H1 (cell line): ENCODE data around the gene MASTL. TPM values are rescaled to one million over a fixed set of nuclear protein-coding genes. Genes with fewer than 3 reads are reported as not detected.

Experiments used
- CTCF ChIA-PET: fragments of 300-600 bp; sonication (Branson Sonifier 250); formaldehyde crosslinking; loops from one replicate; lab custom pipeline; 2021; ENCODE audit not compliant: partially characterized antibody; lab: Charles Lee
- POLR2A ChIA-PET: fragments of 300-600 bp; sonication (Branson Sonifier 250); formaldehyde crosslinking; loops from one replicate; lab custom pipeline; 2021; ENCODE audit warnings: inconsistent platforms; ENCODE audit not compliant: partially characterized antibody; lab: Charles Lee
- DNase-seq, 2 experiments: peaks; one replicate each; pipeline versions ENCODE4 v3.0.0 to v3.0.0-alpha.2; 2010 to 2022; ENCODE audit warnings: low spot score in 2 of 2, low read depth in 1 of 2, mixed read lengths in 1 of 2
- FAIRE-seq: peaks from 2 replicates; lab custom pipeline; 2011; peaks lifted over from hg19 to GRCh38; lab: Jason Lieb, UNC
- H2AFZ ChIP-seq: 2 replicates; pipeline ENCODE4 v1.8.1; 2012; ENCODE audit warnings: low read length, inconsistent platforms
- H2AK5ac ChIP-seq: 2 replicates; pipeline ENCODE4 v1.6.1; 2013; ENCODE audit warnings: low read depth, low read length
- H2BK120ac ChIP-seq: replicated peaks from 2 replicates; pipeline ENCODE3; 2013; ENCODE audit warnings: low read depth, low read length, inconsistent platforms
- H2BK12ac ChIP-seq: 2 replicates; pipeline ENCODE4 v1.6.1; 2013; ENCODE audit warnings: low read depth, low read length
- H2BK15ac ChIP-seq: 2 replicates; pipeline ENCODE4 v1.6.1; 2013; ENCODE audit warnings: low read length
- H2BK20ac ChIP-seq: 2 replicates; pipeline ENCODE4 v1.6.1; 2013; ENCODE audit warnings: low read length
- H2BK5ac ChIP-seq: 2 replicates; pipeline ENCODE4 v1.6.1; 2013; ENCODE audit warnings: low read depth, low read length
- H3K14ac ChIP-seq: 2 replicates; pipeline ENCODE4 v1.6.1; 2013; ENCODE audit warnings: inconsistent platforms; ENCODE audit not compliant: insufficient read length
- H3K18ac ChIP-seq: 2 replicates; pipeline ENCODE4 v1.6.1; 2013; ENCODE audit warnings: low read length; ENCODE audit errors: extremely low read depth
- H3K23ac ChIP-seq: 2 replicates; pipeline ENCODE4 v1.6.1; 2013; ENCODE audit warnings: inconsistent platforms; ENCODE audit not compliant: insufficient read length
- H3K23me2 ChIP-seq: 2 replicates; pipeline ENCODE4 v1.6.1; 2013; ENCODE audit warnings: low read depth, low read length
- H3K27ac ChIP-seq: 2 replicates; pipeline ENCODE4 v1.6.1; 2011; ENCODE audit warnings: low read depth, low read length, inconsistent platforms
- H3K27me3 ChIP-seq, 4 experiments: replicated peaks in 1 of 4; 1 replicate in 1 of 4; 2 replicates in 3 of 4; pipeline versions ENCODE4 v1.6.1 to v1.8.1; 2011 to 2013; ENCODE audit warnings: low read length in 3 of 4, mild to moderate bottlenecking in 3 of 4, inconsistent platforms in 2 of 4, mixed read lengths in 2 of 4, moderate library complexity in 1 of 4; ENCODE audit not compliant: control insufficient read depth in 3 of 4, insufficient read depth in 3 of 4; ENCODE audit errors: extremely low read depth in 1 of 4
- H3K36me3 ChIP-seq, 4 experiments: 2 replicates each; pipeline versions ENCODE4 v1.6.1 to v1.8.1; 2011 to 2013; ENCODE audit warnings: mild to moderate bottlenecking in 4 of 4, low read length in 3 of 4, moderate library complexity in 2 of 4, control low read depth in 1 of 4, inconsistent platforms in 1 of 4; ENCODE audit not compliant: insufficient read depth in 4 of 4, control insufficient read depth in 2 of 4
- H3K4ac ChIP-seq: replicated peaks from 2 replicates; pipeline ENCODE3; 2013; ENCODE audit warnings: low read length, low read depth, mixed read lengths, inconsistent platforms; ENCODE audit not compliant: insufficient read length
- H3K4me1 ChIP-seq, 4 experiments: replicated peaks in 1 of 4; 1 replicate in 1 of 4; 2 replicates in 3 of 4; pipeline versions ENCODE4 v1.6.1 to v1.8.1; 2011 to 2013; ENCODE audit warnings: low read length in 3 of 4, inconsistent platforms in 2 of 4, mixed read lengths in 1 of 4; ENCODE audit not compliant: insufficient read depth in 4 of 4, control insufficient read depth in 3 of 4
- H3K4me2 ChIP-seq, 2 experiments: 2 replicates each; pipeline versions ENCODE4 v1.6.1 to v1.8.1; 2011 to 2013; ENCODE audit warnings: low read depth in 2 of 2, low read length in 2 of 2, control low read depth in 1 of 2, inconsistent platforms in 1 of 2, mild to moderate bottlenecking in 1 of 2; ENCODE audit not compliant: insufficient read depth in 1 of 2
- H3K4me3 ChIP-seq, 4 experiments: fragments of 200-600, 300-600 bp in 1 of 4; sonication (generic), shearing (Covaris generic), sonication (Bioruptor Twin) in 1 of 4; 2 replicates each; pipeline versions ENCODE4 v1.5.1 to v1.8.1; 2011 to 2016; ENCODE audit warnings: low read length in 4 of 4, low read depth in 3 of 4, control low read depth in 2 of 4, inconsistent platforms in 2 of 4, mild to moderate bottlenecking in 2 of 4, mixed read lengths in 1 of 4, moderate library complexity in 1 of 4; ENCODE audit not compliant: insufficient read depth in 2 of 4; ENCODE audit errors: extremely low read depth in 1 of 4
- H3K56ac ChIP-seq: replicated peaks from 2 replicates; pipeline ENCODE3; 2013; ENCODE audit warnings: low read depth, mild to moderate bottlenecking, mixed read lengths, low read length, inconsistent platforms; ENCODE audit not compliant: insufficient read length
- H3K79me1 ChIP-seq: 2 replicates; pipeline ENCODE4 v1.6.1; 2013; ENCODE audit warnings: low read depth, low read length, control low read depth
- H3K79me2 ChIP-seq, 2 experiments: 2 replicates each; pipeline versions ENCODE4 v1.6.1 to v1.8.1; 2012 to 2013; ENCODE audit warnings: low read length in 2 of 2, mild to moderate bottlenecking in 2 of 2, inconsistent platforms in 1 of 2; ENCODE audit not compliant: insufficient read depth in 2 of 2, control insufficient read depth in 1 of 2
- H3K9ac ChIP-seq, 4 experiments: replicated peaks in 1 of 4; 1 replicate in 1 of 4; 2 replicates in 3 of 4; pipeline versions ENCODE4 v1.6.1 to v1.8.1; 2011 to 2013; ENCODE audit warnings: low read depth in 3 of 4, low read length in 3 of 4, control low read depth in 2 of 4, mild to moderate bottlenecking in 2 of 4, moderate library complexity in 2 of 4, inconsistent platforms in 1 of 4; ENCODE audit errors: extremely low read depth in 1 of 4
- H3K9me3 ChIP-seq, 2 experiments: 2 replicates each; pipeline versions ENCODE4 v1.6.1 to v1.8.1; 2012 to 2013; ENCODE audit warnings: mild to moderate bottlenecking in 2 of 2, moderate library complexity in 2 of 2, control low read depth in 1 of 2, inconsistent platforms in 1 of 2, low read depth in 1 of 2, low read length in 1 of 2, mixed read lengths in 1 of 2; ENCODE audit not compliant: insufficient read depth in 2 of 2
- H4K20me1 ChIP-seq, 2 experiments: replicated peaks in 1 of 2; 2 replicates each; pipeline versions ENCODE3 to v1.8.1; 2011 to 2013; ENCODE audit warnings: inconsistent platforms in 2 of 2, low read length in 2 of 2, mild to moderate bottlenecking in 1 of 2; ENCODE audit not compliant: insufficient read depth in 2 of 2, control insufficient read depth in 1 of 2
- H4K5ac ChIP-seq: 2 replicates; pipeline ENCODE4 v1.6.1; 2013; ENCODE audit warnings: low read length, low read depth, mixed read lengths, inconsistent platforms; ENCODE audit not compliant: insufficient read length
- H4K8ac ChIP-seq: 2 replicates; pipeline ENCODE4 v1.8.0; 2013; ENCODE audit warnings: mild to moderate bottlenecking, moderate library complexity, low read length, inconsistent platforms; ENCODE audit not compliant: insufficient read depth; ENCODE audit errors: extremely low read depth
- H4K91ac ChIP-seq: replicated peaks from 2 replicates; pipeline ENCODE3; 2013; ENCODE audit warnings: low read length, mixed read lengths, inconsistent platforms; ENCODE audit not compliant: insufficient read length
- CTBP2 ChIP-seq: IDR thresholded peaks from 2 replicates; pipeline ENCODE4 v1.7.0; 2011; ENCODE audit warnings: borderline replicate concordance, mild to moderate bottlenecking, moderate library complexity, mixed read lengths, low read length; ENCODE audit not compliant: insufficient read depth, insufficient read length
- JUN ChIP-seq: IDR thresholded peaks from 2 replicates; pipeline ENCODE4 v1.6.1; 2011; ENCODE audit warnings: low read depth, mild to moderate bottlenecking, improper control_type of control experiment, low read length
- WGBS, 2 experiments: shearing (Covaris generic) in 1 of 2; methylation state at CpG; one replicate each; pipeline versions ENCODE4 v1.1.6 to v1.1.7; 2013 to 2015; ENCODE audit warnings: low lambda C conversion rate in 2 of 2, mixed read lengths in 2 of 2, inconsistent platforms in 1 of 2, low coverage in 1 of 2, missing lambda C conversion rate in 1 of 2; ENCODE audit not compliant: insufficient replicate concordance in 2 of 2, insufficient coverage in 1 of 2, insufficient read length in 1 of 2; ENCODE audit errors: extremely low coverage in 1 of 2, missing lambda C conversion rate in 1 of 2; 5-methylcytosine and 5-hydroxymethylcytosine counted together
- polyA plus RNA-seq, 7 experiments: library from polyadenylated mRNA; depleted of rRNA in 3 of 7; stranded (reverse) in 5 of 7; unstranded in 2 of 7; fragments of >200 nt in 5 of 7; fragments of 200-250 nt in 2 of 7; gene quantifications; 1 replicate in 5 of 7; 2 replicates in 1 of 7; 4 replicates in 1 of 7; pipeline versions ENCODE4 v1.2.1 to v1.2.3, GENCODE V29; 2011 to 2013; ENCODE audit warnings: missing spikeins in 2 of 7, mixed read lengths in 2 of 7
- total RNA-seq: library from RNA; stranded (reverse); fragmentation: NEBNext Ultra II Directional; extraction: Animal tissue kit (Norgen Biotek cat#: 25700); gene quantifications from 2 replicates; pipeline ENCODE4 v1.2.1, GENCODE V29; 2021

MASTL gene
- total and polyA plus RNA-seq, 2 of the 8 experiments (the other 6 are each of a cell fraction or from before 2014, with no cell fraction given): 14.9 to 42.5 TPM

GRCh38 chr10:27190508-27190907, 35.4 kb downstream of the MASTL start:
- Histone ChIP-seq H3K27ac (no peak overlapping the region), H3K79me2 (no peaks in the 10 kb centered on the region), H2BK15ac (no peak overlapping the region), H2AK5ac (no peak overlapping the region), H3K4me1 (no peaks in the 10 kb centered on the region), H2AFZ (no peak overlapping the region), H2BK20ac (no peak overlapping the region), H3K27me3 (no peaks in the 10 kb centered on the region), H3K9me3 (no peaks in the 10 kb centered on the region), H3K4me3 (no peak overlapping the region), H4K5ac (no peak overlapping the region), H3K23ac (no peak overlapping the region), H3K14ac (no peak overlapping the region), H4K20me1 (no peaks in the 10 kb centered on the region), H2BK12ac (no peak overlapping the region), H3K23me2 (no peaks in the 10 kb centered on the region; the same call in 1 of the 2 replicates), H3K79me1 (no peaks in the 10 kb centered on the region), H4K8ac (no peak overlapping the region), H3K56ac (no peak overlapping the region), H4K91ac (no peak overlapping the region), H2BK120ac (no peak overlapping the region), H3K9ac (no peak overlapping the region), H2BK5ac (no peak overlapping the region), H3K4ac (no peak overlapping the region), H3K18ac (no peak overlapping the region), H3K36me3 (peaks cover 2 to 18% (median 10%) of the 10 kb centered on the region in 4 experiments; a peak in 4 of 8 replicates), H3K4me2 (no peak overlapping the region)
- CTCF ChIA-PET: no interaction called here
- FAIRE-seq: no peak
- WGBS, 2 experiments: 88% methylated on average over 2 of the region's 2 CpGs; no CpG with 5 or more reads in 1 of the 2 experiments
- DNase-seq: no peak
- POLR2A ChIA-PET: no interaction called here
- no peak for TF ChIP-seq CTBP2
- no peak for TF ChIP-seq JUN
